Measurements from ENCODE around the gene SPON1. TPM values are rescaled to one million over a fixed set of nuclear protein-coding genes. Genes with fewer than 3 reads are reported as not detected.

SPON1 gene
- total and polyA plus RNA-seq, 10 of the 15 experiments (the other 5 are each of a cell fraction or from before 2014, with no cell fraction given), result 0.13 to 1.1 (median 0.18) TPM; not detected in 5

DNA sequence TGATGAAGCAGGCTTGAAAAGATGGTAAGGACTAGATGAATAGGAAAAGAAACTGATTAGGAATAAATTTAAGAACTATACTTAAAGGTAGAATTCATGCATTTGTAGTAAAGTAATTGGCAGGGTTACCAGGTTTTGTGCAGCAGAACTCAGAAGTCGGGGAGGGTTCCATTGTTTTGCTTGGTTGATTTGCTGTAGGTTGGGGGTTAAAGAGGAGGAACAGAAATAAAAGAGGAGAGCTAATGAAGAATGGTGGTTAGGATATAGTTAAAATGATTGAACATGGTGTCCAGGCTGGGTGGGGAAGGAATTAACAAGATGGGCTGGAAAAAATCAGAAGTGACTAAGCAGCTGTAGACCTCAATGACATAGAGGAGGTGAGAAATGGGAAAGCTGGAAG lies 5.5 kb upstream of the SPON1 start:
- no peaks in the 10 kb centered on the region for H3K79me2 ChIP-seq (ENCODE audit: control insufficient read depth, insufficient read depth, low read length)
- no peaks in the 10 kb centered on the region for H3K9me3 ChIP-seq (replicated peaks; ENCODE audit: control insufficient read depth, insufficient read depth, low read length)
- POLR2A ChIA-PET, result no interaction called here
- DNase-seq (ENCODE audit: low read depth, low spot score) (no peak), ATAC-seq (no peak), FAIRE-seq (no peak)
- no peak overlapping the region for H3K9ac ChIP-seq (ENCODE audit: control insufficient read depth, insufficient read depth, low read length)
- no peak overlapping the region for H2AFZ ChIP-seq (ENCODE audit: control insufficient read depth, low read depth, low read length)
- TF ChIP-seq STAT3 (IDR thresholded peaks at IDR 0.05; ENCODE audit: low read depth, low read length), result no peak
- TF ChIP-seq GABPA (IDR thresholded peaks at IDR 0.05; ENCODE audit: low read depth), result no peak
- no peak for TF ChIP-seq RBBP5 (conservative IDR thresholded peaks at IDR 0.05)
- TF ChIP-seq ASH2L (IDR thresholded peaks at IDR 0.05; ENCODE audit: borderline replicate concordance, low read depth), result no peak
- no peak for TF ChIP-seq SKIL (IDR thresholded peaks at IDR 0.05; ENCODE audit: low read depth, poor library complexity, severe bottlenecking)
- peaks cover 3 to 6% of the 10 kb centered on the region in 2 experiments; a peak in 2 of 4 replicates for H3K27me3 ChIP-seq (replicated peaks in 1 of 2; ENCODE audit: control insufficient read depth in 2 of 2, insufficient read depth in 2 of 2, low read length in 1 of 2)
- SMC1A ChIA-PET (ENCODE audit: uncharacterized antibody, unreplicated experiment), result interaction anchor here (0.7 to 4.7 kb wide), 9 partner anchors 10 to 498 kb away, joined by 3 to 24 read pairs (median 4); no protein-coding TSS in a partner anchor
- no peaks in the 10 kb centered on the region for H3K4me1 ChIP-seq (ENCODE audit: control insufficient read depth, insufficient read depth, low read length)
- H4K20me1 ChIP-seq (ENCODE audit: control insufficient read depth, insufficient read depth), result no peaks in the 10 kb centered on the region
- 0% methylated on average over 1 of the region's 1 CpG for WGBS (ENCODE audit: insufficient coverage, insufficient replicate concordance, low lambda C conversion rate, missing lambda C conversion rate)
- H3K27ac ChIP-seq (ENCODE audit: control insufficient read depth, insufficient read depth), result no peak overlapping the region
- H3K4me3 ChIP-seq, result no peak overlapping the region
- RAD21 ChIA-PET (ENCODE audit: unreplicated experiment), result interaction anchor here (0.7 to 1.9 kb wide), 6 partner anchors 11 to 498 kb away, joined by 3 to 7 read pairs (median 3); no protein-coding TSS in a partner anchor
- no peaks in the 10 kb centered on the region for H3K36me3 ChIP-seq (ENCODE audit: control insufficient read depth in 2 of 2, insufficient read depth in 2 of 2, low read length in 1 of 2)
- CTCF ChIA-PET, result interaction anchor here (0.6 to 2.7 kb wide), 15 partner anchors 8 to 1046 kb away, joined by 3 to 32 read pairs (median 5); no protein-coding TSS in a partner anchor
- in situ Hi-C loops (cut with MboI) (loop anchor here (5.0 to 25.0 kb wide), 2 partner anchors 290 to 455 kb away; no protein-coding TSS in a partner anchor), intact Hi-C loops (cut with micrococcal nuclease; ENCODE audit: unreplicated experiment) (loop anchor here (1.0 to 5.0 kb wide), 3 partner anchors 190 to 500 kb away; no protein-coding TSS in a partner anchor)
- BruUV-seq (replicated peaks), result no TSS peak
- no peak overlapping the region for H3K4me2 ChIP-seq (ENCODE audit: control insufficient read depth, insufficient read depth)
